ENCODE data around the gene SMAP2.
"Not testable (repeated sequence)": the region's sequence is repeated elsewhere in the genome, so short reads cannot be mapped to it uniquely, and the experiment has no call there.

The SMAP2 gene

DNA sequence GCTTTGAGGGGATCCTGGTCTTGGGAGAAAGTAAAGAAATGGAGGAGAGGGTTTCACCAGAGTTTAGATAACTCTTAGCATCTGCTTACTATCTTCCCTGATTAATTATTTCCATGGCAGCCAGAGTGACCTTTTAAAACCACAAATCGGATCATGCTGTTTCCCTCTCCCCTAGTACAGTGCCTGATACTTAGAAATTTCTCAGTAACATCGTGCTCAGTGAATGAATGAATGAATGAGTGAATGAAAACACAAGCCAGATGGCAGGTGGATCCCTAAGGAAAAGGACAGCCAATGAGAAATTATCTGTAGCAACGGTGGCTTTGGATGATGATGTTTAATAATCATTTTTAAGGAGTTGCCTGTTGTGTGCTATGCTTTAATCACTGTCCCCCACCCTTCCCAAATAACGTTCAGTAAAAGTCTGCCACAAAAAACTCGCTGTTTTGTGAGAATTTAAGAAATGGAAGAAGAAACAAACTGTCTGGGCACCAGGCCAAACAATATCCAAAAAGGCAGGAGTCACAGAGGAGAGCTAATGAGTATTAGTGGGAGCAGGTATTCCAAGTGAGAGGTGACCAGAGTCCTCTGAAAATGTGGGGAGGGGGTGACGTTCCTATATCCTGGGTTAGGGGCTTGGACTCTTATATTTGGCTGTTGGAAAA, 737 bp upstream of the SMAP2 start:
- DNase-seq (ENCODE audit: low read depth in 2 of 2) = no peak

GRCh38 chr1:40377512-40377911, 4.0 kb downstream of the SMAP2 start:
- DNase-seq (ENCODE audit: low read depth in 2 of 2) = no peak

- no peak for DNase-seq (ENCODE audit: low read depth in 2 of 2)
Observed at GRCh38 chr1:40379785-40380452, 6.4 kb downstream of the SMAP2 start.

DNA sequence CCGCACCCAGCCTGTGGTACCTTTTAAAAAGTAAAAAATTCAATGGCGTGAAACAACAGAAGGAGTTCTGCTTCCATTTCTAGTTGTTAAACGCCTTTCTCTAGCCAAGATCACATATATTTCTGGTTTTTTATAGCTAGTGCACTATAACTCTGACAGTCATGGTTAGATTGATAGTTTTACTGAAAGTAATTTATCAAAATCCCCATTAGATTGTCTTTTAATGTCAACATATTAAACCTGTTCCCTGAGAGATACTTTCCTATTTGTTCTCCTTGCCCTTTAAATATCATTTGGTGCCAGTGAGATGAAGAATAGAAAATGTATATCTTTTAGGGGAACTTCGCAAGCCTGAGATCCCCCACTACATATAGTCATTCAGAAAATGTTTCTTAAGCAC, 7.3 kb downstream of the SMAP2 start:
- no peak for DNase-seq (ENCODE audit: low read depth in 2 of 2)

GRCh38 chr1:40381268-40382107, 8.0 kb downstream of the SMAP2 start:
- DNase-seq (ENCODE audit: low read depth in 2 of 2) = no peak

GRCh38 chr1:40382108-40382460, 8.6 kb downstream of the SMAP2 start:
- DNase-seq (ENCODE audit: low read depth in 2 of 2) = no peak

DNA sequence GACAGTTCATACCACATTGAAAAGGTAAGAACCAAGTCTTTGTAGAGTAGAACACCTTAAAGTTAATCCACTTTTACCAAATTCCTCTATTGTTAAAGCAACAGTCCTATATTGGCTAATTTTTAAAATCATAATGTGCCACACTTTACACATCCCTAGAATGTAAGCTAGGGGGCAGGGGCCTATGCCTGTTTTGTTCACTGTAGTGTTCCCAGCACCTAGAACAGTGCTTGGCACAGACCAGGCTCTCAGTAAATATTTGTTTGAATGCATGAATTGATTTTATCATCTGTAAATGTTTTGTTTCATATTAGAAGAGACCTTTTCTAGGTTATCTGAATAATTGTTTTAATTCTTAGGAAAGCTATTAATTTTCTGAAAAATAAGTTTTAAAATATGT, 9.1 kb downstream of the SMAP2 start:
- no peak for DNase-seq (ENCODE audit: low read depth in 2 of 2)

GRCh38 chr1:40383095-40383487, 9.6 kb downstream of the SMAP2 start:
- no peak for DNase-seq (ENCODE audit: low read depth in 2 of 2)

DNA sequence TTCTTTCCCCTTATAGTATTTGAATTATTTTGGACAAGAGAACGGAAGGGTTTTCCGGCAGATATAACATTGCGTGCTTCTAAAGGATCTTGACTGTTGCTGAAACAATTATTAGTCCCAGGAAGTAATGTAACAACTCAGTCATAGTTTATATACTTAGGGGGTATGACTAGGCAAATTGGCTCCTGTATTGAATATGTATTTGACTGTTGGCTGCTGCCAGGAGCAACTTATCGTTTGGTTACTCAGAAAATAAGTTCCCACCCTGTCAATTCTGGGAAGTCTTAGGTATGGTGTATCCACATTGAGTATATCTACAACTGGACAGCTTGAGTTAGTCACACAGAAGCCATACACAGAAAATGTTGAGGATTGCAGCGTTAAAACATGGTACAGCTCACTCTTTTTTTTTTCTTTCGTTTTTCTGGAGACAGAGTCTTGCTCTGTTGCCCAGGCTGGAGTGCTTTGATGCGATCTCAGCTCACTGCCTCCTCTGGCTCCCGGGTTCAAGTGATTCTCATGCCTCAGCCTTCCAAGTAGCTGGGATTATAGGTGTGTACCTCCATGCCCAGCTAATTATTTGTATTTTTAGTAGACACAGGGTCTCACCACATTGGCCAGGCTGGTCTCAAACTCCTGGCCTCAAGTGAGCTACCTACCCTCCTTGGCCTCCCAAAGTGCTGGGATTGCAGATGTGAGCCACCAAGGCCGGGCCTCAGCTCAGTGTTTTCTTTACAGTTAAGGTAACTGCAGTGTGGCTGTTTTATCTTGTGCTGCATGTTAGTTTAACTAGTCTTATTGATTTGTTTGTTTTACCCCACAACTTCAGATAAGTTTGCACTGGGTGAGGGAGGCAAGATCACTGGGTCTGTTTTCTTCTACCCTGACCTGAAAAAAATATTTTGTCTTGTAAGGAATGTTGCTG, 10.2 kb downstream of the SMAP2 start:
- DNase-seq (ENCODE audit: low read depth in 2 of 2) = no peak

DNA sequence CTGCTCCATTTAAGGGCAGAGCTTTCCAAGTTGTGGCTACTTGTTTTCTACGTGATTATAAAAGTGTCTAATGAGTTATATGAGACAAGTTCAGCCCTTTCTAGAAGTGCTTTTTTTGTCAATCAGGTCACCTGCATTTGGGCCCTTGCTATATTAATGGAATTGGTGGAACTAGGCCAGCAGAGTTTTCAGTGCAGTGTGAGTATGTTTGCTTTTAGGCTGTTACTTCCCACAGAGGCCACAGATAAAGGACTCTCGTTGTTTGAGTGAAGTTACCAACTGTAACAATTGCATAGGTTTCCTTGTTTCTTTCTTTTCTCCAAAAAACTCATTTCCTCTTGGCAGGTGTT, 10.9 kb downstream of the SMAP2 start:
- DNase-seq (ENCODE audit: low read depth in 2 of 2) = no peak

GRCh38 chr1:40384887-40385286, 11.4 kb downstream of the SMAP2 start:
- DNase-seq (ENCODE audit: low read depth in 2 of 2) = no peak

DNA sequence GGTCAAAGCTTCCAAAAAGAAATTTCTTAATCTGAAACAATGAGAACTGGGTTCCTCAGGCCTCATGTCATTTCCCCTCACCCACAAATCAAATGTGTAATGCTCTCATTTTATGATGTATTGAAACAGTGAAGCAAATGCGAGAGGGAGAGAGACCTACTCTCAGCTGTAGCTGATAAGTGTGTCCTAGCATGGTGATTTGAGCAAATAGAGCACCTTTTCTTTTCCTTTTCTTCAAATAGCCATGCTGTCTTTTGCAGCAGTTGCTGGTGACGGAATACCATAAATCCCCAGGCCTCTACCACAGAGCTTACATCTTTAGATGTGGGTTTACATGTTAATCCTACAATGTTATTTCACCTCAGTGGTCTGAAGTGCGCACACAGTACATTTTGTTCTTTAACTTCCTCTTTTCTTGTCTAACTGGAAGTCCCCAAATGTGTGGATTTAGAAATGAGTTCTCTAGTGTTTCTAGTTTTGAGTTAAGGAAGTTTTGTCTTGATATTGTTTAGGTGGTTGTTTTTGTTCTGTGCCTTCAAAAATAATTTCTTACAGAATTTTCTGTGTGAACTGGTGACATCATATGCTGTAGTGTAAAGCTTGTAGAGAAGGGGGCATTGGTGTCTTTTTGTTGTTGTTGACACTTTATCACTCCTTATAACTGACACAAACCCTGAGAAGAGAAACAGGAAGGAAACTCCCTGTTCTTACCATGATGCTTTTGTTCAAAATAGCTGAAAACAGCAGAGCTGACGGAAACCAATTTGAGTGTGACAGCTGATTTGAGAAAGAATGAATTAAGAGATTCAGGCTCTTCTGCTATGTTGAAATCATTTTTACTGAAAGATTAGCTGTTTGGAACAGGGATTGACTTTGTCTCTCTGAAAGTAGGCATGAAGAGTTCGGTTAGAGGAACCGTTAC, 12.2 kb downstream of the SMAP2 start:
- peak in 1 of 2 donors; percentile 33 for DNase-seq (ENCODE audit: low read depth in 2 of 2)

- DNase-seq (ENCODE audit: low read depth in 2 of 2) = no peak
Observed at GRCh38 chr1:40386359-40386723, 12.8 kb downstream of the SMAP2 start.

DNA sequence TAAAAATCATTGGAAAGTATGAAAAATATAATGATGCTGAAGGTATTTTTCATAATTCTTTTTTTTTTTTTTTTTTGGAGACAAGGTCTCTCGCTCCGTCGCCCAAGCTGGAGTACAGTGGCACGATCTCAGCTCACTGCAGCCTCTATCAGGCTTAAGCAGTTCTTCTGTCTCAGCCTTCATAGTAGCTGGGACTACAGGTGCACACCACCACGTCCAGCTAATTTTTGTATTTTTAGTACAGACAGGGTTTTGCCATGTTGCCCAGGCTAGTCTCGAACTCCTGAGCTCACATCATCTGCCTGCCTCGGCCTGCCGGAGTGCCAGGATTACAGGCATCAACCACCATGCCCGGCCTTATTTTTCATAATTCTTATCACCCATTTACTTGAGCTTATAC, 13.3 kb downstream of the SMAP2 start:
- DNase-seq (ENCODE audit: low read depth in 2 of 2) = no peak

DNA sequence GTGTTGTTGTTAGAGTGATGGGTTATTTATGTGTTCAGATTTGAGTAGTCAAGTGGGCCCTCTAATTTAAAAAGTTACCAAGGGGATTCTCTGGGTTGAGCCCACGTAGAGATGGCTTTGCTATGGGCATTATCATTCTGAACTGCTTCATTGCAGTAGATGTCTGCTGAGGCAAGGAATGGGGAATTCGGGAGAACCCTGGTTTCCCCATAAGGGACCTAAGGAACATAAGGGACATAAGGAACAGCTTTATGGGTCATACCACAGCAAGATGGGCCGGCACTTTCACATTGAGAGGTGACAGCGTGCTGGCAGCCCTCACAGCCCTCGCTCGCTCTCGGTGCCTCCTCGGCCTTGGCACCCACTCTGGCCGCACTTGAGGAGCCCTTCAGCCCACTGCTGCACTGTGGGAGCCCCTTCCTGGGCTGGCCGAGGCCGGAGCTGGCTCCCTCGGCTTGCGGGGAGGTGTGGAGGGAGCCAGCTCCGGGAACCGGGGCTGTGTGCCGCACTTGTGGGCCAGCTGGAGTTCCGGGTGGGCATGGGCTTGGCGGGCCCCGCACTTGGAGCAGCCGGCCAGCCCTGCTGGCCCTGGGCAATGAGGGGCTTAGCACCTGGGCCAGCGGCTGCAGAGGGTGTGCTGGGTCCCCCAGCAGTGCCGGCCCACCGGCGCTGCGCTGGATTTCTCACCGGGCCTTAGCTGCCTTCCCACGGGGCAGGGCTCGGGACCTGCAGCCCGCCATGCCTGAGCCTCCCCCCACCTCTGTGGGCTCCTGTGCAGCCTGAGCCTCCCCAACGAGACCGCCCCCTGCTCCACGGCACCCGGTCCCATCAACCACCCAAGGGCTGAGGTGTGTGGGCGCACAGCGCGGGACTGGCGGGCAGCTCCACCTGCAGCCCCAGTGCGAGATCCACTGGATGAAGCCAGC, 14.1 kb downstream of the SMAP2 start:
- DNase-seq (ENCODE audit: low read depth in 2 of 2) = not testable (repeated sequence)

DNA sequence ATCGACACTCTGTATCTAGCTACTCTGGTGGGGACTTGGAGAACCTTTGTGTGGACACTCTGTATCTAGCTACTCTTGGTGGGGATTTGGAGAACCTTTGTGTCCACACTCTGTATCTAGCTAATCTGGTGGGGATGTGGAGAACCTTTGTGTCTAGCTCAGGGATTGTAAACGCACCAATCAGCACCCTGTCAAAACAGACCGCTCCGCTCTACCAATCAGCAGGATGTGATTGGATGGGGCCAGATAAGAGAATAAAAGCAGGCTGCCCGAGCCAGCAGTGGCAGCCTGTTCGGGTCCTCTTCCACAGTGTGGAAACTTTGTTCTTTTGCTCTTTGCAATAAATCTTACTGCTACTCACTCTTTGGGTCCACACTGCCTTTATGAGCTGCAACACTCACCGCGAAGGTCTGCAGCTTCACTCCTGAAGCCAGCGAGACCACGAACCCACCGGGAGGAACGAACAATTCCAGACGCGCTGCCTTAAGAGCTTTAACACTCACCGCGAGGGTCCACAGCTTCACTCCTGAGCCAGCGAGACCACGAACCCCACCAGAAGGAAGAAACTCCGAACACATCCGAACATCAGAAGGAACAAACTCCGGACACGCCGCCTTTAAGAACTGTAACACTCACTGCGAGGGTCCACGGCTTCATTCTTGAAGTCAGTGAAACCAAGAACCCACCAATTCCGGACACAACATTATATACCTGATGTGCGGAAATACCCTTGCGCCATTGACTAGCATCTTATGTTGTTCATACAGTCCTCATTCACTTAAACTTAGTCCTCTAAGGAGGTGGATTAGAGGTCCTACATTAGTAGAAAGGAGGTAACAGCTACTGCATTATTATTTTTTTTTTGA, 15.2 kb downstream of the SMAP2 start:
- DNase-seq (ENCODE audit: low read depth in 2 of 2) = not testable (repeated sequence)

- no peak for DNase-seq (ENCODE audit: low read depth in 2 of 2)
Observed at GRCh38 chr1:40389322-40389803, 15.8 kb downstream of the SMAP2 start.

DNA sequence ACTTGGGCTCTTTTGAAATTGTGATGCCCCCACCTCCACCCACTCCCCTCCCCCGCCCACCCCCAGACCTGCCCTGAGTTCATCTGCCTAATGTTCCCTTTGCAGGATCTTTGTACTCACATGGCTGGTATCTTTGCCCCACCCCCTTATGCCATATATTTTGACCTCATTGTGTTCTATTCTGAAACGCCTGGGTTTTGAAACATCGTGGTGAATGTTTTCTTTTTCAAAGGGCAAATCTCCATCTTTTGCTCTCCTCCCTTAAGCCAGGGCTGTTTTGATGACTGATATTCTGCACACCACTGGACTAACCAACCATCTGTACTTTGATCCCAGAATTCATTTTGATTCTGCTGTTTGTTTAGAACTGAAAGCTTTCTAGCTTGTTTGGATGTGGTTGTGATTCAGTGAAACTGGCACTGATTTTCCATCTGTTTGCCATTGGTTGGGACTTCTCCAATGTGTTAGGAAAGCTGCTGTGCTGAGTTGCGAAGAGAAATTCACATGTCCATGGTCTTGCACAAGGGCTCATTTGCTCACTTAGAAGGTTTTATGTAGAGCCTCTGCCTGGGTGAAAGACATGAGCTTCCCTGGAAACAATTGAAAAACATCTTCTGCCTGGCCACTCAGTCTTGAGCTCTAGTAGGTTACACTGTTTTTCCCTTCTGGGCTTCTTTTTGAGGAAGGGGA, 16.5 kb downstream of the SMAP2 start:
- DNase-seq (ENCODE audit: low read depth in 2 of 2) = no peak
